Measurements from ENCODE around the gene STK39.
"Not testable (repeated sequence)": the region's sequence is repeated elsewhere in the genome, so short reads cannot be mapped to it uniquely, and the experiment has no call there.

The STK39 gene

DNA sequence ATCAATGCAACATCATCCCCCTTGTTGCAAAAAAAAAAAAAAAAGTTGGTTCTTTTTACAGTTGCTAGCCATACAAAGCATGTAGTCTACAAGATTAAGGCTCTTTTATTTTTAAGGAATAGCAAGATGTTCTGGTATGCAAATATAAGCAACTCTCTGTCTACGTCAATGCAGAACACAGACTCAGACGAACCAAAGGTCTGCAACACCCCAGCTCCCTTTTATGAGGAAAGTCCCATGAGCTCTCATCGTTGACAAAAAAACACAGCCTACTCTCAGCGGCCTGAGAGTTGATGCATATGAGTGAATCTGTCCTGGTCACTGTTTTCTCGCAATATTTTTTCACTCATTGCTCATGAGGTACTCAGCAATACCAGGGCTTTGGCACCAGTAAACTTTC is 112.9 kb downstream of the STK39 start:
- no peak for DNase-seq

DNA sequence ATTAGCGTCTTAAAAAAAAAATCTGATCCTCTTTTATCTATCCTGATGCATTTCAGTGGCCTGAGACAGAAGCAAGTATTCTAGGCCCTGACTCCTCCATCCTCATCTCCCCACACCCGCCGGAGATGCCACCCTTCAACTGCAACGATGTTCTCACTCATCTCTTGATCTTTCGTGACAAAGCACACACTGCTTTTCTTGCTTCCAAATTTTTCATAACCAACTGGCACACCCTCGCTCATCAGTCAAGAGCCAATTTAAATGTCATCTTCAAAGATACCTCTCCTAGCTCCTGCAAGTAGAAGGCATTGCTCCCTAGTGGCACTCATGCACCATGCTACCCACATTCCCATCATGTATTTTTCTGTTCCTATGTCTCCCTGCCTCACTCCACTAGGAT is 115.0 kb downstream of the STK39 start:
- DNase-seq: no peak

DNA sequence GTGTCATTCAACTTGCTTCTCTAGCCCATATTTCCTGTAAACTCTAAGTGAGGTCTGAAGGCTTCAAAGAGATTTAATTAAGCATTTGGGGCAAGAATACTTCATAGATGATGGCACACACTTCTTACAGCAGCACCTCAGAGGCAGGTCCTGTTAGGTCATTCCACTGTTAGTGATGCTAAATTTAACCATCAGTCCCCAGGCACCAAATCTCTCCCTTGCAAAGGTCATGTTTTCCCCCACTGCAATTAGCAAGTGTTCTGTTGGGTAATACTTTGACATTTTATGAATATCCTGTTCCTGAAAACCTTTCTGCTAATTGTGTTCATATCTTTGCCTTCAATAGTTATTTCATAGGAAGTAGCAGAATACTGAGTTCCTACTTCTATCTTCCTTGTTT is 117.0 kb downstream of the STK39 start:
- DNase-seq: no peak

DNA sequence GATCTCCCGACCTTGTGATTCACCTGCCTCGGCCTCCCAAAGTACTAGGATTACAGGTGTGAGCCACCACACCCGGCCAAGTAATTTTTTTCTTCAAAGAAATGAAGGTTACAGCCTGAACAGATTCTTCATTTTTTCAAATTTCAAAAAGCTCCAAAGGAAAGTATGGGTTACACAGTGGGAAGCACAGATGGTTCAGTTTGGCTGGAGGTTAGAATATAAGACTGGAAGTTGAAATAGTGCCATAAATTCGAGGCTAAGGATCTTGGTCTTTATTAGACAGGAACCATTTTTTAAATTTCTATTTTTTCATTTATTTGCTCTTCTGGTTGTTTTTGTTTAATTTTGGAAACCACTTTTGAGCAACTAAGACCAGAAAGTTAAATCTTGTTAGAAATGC is 120.0 kb downstream of the STK39 start:
- no peak for DNase-seq

DNA sequence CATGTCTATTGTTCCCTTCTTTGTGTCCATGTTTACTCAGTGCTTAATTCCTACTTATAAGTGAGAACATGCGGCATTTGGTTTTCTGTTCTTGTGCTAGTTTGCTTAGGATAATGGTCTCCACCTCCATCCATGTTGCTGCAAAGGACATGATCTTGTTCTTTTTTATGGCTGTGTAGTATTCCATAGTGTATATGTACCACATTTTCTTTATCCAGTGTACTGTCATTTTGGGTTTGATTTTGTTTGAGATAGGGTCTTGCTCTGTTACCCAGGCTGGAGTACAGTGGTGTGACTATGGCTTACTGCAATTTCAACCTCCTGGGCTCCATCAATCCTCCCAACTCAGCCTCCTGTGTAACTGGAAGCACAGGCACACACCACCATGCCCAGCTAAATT is 125.2 kb downstream of the STK39 start:
- DNase-seq: not testable (repeated sequence)

DNA sequence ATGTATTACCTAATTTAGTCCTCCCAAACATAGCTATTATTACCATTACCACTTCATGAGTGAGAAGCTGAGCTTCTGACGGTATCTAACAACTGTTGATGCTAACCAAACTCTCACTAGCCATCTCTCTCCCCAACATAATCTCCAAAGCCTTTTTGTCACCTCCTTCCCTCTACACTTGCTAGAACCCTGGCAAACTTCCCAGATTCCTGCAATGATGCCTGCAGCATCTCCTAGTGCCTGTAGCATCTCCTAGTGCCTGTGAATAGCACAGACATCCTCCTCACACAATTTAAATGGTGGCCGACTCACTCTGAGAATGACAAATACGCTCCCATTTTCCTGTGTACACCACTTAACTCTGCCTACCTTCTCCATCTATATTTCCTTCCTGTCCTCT is 126.7 kb downstream of the STK39 start:
- DNase-seq: no peak

DNA sequence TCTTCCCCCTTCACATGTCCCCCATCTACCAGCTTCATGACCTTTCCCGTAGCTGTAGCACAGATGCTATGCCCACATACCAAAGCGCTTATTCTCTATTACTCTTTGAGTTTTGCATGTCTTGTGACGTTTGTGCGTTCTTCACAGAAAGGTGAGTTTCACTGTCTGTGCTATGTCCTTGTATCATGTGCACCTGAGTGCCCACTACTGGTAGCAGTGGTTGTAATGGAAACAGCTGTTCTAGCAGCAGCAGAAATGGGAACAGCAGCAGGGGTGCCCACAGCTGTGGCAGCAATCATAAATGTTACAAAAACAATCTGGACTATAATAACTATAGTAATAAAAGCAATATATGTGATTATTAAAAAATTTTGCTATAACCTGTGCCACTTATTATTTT is 127.1 kb downstream of the STK39 start:
- DNase-seq: no peak

DNA sequence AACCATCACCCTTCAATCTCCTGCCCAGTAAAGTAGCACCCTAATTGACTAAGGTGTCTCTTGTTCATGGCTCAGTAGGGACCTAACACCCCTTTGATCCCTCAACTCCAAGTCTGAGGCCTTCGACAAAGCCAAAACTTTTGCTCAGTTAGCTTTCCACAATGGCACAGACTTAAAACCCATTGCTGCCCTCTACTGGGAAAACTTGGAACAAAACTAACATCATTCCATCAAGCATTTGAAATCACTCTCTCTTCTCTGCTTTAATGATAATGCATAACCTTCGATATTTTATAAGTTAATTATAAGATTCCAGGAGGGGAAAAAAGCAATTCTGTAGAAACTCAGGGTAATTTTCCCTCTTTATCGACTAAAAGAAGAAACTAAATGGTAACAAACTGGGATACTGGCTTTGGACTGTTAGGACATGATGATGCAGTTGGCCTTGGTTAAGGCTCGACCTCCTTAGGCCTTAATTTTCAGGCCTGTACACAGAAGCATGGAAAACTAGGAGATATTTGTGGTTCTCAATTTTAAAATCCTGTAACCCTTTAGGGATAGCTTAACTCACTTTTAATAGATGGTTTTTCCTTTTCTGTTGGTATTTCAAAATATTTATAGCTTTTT is 127.8 kb downstream of the STK39 start:
- DNase-seq: no peak

DNA sequence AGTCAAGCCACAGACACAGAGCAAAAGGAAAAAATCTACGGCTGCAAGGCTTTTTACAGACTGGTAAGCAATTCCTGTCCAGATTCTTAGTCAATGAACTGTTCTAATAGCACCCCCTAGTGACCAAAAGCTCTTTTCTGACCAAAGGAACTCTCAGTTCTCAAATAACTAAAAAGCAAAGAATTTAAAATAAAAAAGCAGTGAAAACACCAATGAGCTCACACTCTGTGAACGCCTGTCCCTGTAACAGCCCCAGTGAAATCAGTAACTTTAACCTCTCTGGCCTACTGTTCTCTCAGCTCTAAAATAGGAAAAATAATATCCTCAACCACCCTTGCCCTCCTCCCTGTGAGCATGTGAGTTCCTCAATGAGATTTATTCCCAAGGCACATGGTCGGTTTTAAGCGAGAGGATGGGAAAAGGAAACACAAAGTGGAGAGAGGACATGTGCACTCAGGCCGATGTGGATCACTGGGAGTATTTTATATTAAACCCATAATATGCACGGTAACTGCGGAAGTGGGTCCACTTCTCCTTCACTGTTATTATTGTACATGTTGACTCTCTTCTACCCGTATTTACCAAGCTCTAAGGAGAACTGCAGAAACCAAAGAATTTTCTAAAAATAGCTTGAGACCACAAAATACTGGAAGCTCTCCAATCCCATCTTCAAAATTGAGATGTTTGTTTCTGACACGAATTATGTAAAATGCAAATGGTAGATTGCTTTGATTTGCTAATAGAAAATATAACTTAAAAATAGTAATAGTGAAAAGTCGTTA is 128.5 kb downstream of the STK39 start:
- no peak for DNase-seq

DNA sequence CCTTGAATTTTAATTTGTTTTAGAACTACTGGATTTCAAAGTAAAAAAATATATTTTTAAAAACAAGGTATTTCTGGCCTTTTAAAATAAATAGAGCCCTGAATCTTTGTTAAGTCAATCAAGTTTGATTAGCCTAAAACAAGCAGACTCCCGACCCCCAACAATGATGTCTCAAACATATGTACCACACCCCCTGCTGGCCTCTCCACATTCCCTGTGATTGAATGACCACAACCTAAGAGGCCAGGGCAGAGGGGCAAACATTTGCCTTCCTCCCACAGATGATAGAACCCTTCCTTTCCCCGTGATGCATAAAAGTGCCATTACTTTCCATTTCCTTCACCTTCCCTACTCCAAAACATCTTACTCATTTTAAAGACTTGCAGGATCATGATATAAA is 130.9 kb downstream of the STK39 start:
- DNase-seq: no peak

DNA sequence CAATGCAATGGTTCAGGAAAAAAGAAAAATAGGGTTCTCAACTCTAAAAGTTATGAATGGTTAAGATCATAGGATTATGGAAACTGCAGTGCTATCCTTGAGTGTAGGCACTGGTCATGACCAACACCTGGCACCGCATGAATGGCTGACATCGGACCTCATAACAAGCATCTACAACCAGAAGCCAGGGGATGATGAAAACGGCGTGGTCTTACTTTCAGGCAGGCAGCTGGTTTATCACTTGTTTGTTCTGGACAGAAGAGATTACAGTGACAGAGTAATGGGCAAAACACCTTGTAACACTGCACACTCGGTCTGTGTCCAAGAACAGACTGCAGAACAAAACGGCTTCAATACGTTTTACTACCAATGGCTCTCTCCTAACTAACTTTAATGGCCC is 132.8 kb downstream of the STK39 start:
- DNase-seq: no peak

DNA sequence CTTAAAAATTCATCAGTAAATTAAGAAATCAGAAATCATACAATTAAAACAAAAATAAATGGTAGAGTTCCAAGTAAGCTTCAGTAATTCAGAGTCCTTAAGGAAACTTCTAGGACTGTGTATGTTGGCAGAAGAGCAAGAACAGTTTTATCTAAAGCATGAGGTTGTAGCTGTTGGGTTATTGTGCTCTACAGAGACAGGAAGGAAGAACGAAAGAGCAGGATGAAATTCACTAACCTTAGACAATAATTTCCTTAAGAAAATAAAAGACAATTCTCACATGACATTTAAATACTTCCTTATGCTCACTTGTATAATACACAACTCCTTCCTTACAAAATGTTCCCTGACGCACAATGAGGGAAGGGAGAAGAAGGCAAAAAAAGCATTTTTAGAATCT is 133.4 kb downstream of the STK39 start:
- no peak for DNase-seq

DNA sequence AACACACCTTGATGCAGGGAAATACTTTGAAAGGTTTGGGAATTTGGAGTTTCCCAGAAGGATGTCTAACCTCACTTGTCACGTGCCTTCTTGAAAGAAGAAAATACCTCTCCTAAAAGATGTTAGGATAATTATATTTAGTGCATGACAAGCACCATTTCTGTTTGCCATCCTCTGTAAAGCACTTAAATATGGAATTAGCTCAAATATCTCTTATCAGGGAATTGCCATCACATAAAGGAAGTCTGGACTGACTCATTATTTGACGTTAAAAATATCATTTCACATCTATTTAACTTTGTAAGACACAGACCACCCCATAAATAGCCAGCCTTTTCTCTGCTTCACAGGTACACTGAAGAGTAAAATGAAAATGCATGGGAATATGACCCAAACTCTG is 140.1 kb downstream of the STK39 start:
- no peak for DNase-seq

DNA sequence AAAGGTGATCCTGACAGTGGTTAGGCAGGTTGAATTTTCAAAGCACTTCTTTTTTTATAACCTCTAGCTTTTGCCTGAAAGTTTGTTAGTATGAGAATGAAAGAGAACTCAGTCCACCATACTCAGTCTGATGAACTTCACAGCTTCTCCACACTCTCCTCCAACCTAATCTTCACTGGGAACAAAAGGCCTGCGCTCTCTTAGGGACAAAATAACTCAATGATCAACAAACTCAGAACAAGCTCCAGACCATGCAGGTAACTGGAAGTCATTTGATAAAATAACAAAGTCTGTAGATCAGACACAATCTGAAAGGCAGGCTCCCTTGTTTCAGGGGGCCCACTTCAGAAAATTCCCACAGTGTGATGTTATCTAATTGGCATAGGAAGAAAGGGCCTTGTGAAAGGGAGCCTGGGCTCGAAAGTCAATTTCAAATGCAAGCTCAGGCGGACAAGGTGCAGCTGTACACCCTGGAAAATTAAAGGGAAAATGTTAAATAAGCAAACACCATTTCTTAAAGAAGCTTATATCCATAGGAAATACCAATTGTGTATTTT is 142.2 kb downstream of the STK39 start:
- no peak for DNase-seq

DNA sequence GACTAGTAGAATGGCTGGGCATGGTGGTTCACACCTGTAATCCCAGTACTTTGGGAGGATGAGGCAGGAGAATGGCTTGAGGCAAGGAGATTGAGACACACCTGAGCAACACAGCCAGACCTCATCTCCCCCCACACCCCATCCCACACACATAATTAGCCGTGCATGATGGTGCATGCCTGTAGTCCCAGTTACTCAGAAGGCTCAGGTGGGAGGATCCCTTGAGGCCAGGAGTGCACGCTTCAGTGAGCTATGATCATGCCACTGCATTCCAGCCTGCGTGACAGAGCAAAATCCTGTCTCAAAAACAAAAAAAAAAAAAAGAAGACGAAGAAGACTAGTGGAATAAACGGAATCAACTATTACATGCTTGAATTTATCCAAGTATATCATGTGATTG is 150.0 kb downstream of the STK39 start:
- DNase-seq: no peak

DNA sequence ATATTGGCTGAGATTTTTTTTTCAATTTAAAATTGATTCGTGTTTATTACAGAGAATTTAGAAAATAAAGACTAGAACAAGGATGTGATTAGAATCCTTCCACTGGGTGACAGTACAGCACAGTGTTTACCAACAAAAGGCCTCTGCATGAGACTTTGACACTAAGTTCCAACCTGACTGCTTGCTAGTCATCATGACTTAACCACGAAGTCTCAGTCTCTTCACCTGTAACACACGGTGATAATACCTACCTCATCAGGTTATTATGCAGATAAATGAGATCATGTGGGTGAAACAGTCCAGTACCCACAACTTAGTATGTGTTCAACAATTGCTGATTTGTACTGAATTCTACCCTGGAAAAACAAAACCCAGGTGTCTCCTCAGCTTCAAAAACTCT is 151.2 kb downstream of the STK39 start:
- no peak for DNase-seq

DNA sequence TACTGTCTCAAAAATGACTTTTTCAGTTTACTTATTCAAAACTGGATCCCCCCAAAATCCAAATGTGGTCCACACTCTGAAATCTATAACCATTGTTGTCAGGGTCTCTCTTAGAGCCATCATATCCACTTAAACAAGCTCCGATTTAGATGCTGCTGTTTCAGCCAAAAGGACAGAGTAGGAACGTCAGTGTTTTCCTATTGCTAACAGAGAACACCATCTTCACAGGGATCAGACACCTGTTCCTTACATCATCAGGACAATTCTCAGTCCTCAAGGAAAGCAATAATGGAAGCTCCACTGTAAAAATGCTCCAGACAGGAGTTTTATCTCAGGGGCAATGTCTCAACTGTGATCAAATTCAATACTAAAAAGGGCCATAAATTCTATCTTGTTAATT is 155.4 kb downstream of the STK39 start:
- DNase-seq: no peak

DNA sequence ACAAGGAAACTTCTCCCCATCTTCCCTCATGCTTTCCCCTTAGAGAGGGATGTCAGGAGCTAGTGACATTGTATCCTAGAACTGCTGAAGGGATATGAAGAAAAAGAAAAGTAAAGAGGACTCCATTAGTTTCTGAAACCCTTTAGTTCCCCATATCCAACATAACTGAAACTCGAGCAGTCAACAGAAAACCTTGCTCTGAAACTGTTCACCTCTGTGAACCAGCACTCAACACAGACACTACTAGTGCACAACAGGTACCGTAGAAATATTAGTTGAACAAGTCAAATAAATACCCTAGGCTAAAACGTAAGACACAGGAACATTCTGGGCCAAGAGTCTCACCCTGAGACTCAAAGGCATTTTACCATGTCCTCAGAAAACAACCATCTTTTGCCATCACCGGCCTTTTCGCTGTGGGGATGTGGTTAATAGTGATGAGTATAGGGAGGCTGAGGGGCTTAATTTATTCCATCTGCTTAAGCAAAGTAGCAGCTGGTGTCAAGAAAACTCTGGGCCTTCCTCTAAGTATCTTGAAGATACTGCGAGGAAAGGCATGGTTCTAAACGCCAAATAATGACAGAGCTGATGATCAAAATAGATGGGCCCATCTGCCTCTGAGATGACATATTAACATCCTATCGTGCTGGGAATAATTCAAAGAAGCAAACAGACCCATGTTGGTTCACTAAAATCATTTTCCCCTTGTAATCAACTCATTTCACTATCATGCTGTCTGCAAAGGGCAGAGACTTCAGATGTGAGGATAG is 156.8 kb downstream of the STK39 start:
- DNase-seq: no peak

DNA sequence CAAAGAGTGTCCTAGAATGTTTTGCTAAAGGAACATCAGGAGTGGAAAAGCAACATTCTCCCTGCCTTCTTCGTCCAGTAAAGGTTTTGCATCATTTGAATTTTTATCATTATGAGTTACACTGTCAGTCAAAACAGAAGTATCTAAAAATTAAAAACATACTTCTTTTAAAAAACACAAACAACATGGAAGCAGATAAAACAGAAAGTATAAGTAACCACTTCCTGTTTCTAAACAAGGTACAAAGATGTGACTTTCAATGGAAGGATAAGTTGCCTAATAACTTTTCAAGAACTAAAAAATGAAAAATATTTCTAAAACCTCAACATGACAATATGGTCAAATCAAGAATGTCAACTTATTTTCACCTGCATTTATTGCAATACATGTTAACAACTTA is 158.2 kb downstream of the STK39 start:
- DNase-seq: no peak

DNA sequence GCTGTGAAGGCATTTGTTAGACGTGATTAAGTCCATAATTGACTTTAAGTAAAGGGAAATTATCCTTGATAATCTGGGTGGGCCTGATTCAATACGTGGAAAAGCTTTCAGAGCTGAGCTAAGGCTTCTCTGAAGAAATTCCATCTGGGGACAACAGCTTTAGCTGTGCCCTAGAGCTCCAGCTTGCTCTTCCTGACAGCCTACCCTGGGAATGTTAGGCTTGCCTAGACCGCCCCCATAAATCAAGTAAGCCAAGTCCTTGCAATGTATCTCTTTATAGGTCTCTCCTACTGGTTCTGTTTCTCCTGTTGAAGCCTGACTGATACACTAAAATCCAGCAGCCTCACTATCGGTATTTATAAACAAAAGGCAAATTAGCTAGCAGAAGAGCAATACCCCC is 160.0 kb downstream of the STK39 start:
- DNase-seq: no peak

DNA sequence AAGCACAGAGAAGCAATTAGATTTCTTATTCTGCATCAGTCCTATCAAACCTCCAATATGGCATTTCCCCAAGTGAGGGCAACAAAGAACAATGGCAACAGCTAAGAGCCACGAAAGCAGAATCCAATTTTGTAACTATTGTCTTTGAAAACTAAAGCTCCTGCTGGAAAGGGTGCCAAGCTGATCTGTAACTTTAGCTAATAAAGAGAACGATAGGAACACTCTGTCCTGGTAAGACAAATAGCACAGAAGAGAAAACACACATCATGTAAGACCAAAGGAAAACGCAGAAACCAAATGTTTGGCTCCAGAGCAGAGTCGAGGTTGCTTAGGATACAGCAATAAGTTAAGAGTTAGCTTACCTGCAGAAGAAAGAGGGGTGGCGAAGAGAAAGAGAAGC is 160.5 kb downstream of the STK39 start:
- DNase-seq: no peak

DNA sequence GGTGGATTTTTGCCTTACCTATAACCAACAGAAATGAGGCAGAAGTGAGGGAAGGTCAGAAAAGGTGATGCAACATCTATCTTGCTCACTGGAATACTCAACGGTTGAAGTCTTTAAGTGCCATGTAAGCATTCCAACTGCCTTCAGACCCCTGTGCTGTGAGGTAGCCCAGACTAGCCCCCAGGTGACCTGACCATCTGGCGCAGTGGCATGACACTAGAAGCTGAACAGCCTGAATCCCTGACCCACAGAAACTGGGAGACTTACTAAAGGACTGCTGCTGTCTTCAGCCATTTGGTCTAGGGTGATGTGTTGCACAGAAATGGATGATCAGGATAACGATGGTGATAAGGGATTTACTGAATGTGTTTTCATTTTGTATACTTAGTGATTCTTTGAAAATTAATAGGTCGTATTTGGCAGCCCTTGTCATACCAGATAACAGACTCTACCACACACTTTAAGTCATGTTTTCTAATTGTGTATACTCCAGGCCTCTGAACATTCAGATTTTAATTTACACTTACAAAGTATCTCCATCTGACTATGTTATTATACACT is 161.5 kb downstream of the STK39 start:
- no peak for DNase-seq

DNA sequence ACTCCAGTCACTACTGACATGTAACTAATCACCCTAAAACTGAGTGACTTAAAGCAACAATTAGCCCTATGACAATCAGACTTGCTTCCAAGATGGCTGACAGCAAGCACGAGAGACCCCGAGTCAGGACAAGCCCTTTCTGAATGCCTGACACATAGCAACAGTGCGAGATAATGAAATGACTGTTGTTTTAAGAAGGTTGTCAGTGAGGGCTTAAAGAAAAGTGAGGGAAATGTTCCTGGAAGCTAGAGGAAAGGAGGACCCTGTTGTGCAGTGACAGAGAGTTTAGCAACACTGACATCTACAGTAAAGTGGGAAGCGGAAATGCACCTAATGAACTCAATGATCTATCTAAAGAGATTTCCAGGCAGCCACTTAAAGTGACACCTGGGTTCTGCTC is 163.1 kb downstream of the STK39 start:
- no peak for DNase-seq

DNA sequence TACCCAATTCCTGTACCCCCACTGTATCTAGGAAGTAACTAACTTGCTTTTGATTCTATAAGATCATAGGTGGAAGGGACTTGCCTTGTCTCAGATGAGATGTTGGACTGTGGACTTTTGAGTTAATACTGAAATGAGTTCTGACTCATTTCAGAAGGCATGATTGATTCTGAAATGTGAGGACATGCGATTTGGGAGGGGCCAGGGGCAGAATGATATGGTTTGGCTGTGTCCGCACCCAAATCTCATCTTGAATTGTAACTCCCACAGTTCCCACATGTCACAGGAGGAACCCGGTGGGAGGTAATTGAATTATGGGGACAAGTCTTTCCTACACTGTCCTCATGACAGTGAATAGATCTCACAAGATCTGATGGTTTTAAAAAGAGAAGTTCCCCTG is 165.9 kb downstream of the STK39 start:
- not testable (repeated sequence) for DNase-seq
